Activated CD4-positive, alpha-beta T cell treated with anti-CD3 and anti-CD28 coated beads, Interleukin-2, amount 10 ng/mL, durations not matched to agents 24 days and 14 days (primary cell): ENCODE results near the gene IQSEC3. TPM values are rescaled to one million over a fixed set of nuclear protein-coding genes. Genes with fewer than 3 reads are reported as not detected.

Experiments used
- DNase-seq: peaks from one replicate; pipeline ENCODE4 v3.0.0; 2022
- H3K27ac Mint-ChIP-seq: one replicate; pipeline ENCODE4 v1.8.0; 2022; ENCODE audit warnings: mild to moderate bottlenecking, mixed read lengths
- H3K27me3 Mint-ChIP-seq: one replicate; pipeline ENCODE4 v1.8.0; 2022; ENCODE audit warnings: mixed read lengths
- H3K36me3 Mint-ChIP-seq: one replicate; pipeline ENCODE4 v1.8.0; 2022; ENCODE audit warnings: low read depth, mild to moderate bottlenecking, mixed read lengths
- H3K4me1 Mint-ChIP-seq: one replicate; pipeline ENCODE4 v1.8.0; 2021; ENCODE audit warnings: mixed read lengths
- H3K4me3 Mint-ChIP-seq: one replicate; pipeline ENCODE4 v1.8.0; 2022; ENCODE audit warnings: mild to moderate bottlenecking, moderate library complexity, mixed read lengths
- H3K9me3 Mint-ChIP-seq: one replicate; pipeline ENCODE4 v1.8.0; 2021; ENCODE audit warnings: mixed read lengths
- intact Hi-C: fragments of 100-400 bp; cut with micrococcal nuclease; formaldehyde crosslinking; loops from one replicate; pipeline ENCODE4 v1.15.1; 2023
- total RNA-seq: library from RNA; stranded (reverse); gene quantifications from 2 replicates; pipeline ENCODE4 v1.2.3, GENCODE V29; 2022

The IQSEC3 gene
- total RNA-seq, 1 donor from 2014 or later, result 0.05 TPM

- Mint-ChIP-seq H3K9me3 (no peaks in the 10 kb centered on the region), H3K27ac (no peak overlapping the region), H3K4me3 (no peak overlapping the region), H3K36me3 (no peaks in the 10 kb centered on the region), H3K27me3 (peaks cover 3% of the 10 kb centered on the region), H3K4me1 (no peaks in the 10 kb centered on the region)
- intact Hi-C loops, result no loop called here
- no peak for DNase-seq
Observed at GRCh38 chr12:103169-103981, 36.8 kb downstream of the IQSEC3 start.

DNA sequence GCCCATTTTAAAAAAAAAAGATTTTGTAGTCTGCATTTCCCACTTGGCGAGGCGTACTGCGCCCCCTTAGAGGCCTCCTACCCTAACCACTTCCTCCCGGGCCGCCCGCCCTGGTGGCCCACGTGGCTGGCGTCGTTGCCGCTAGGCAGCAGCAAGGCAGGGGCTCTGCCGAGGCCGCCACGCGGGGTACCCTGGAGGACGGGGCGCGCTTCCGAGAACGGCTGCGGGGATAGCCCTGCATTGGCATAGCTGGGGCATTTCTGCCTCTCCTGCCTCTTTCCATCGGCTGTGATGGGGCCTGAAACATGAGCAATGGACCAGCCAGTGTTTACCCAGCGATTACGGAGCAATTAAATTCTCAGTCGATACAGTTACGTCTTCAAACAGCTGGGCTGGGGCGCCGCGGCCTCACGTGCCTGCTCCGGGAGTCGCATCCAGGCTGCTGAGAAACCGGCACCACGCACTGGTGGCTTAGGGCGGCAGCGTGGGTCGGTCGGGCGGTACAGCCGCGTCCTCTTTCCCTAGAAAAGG is 38.0 kb downstream of the IQSEC3 start:
- H3K27ac Mint-ChIP-seq, result no peak overlapping the region
- intact Hi-C loops, result no loop called here
- no peak overlapping the region for H3K4me3 Mint-ChIP-seq
- H3K9me3 Mint-ChIP-seq, result no peaks in the 10 kb centered on the region
- H3K27me3 Mint-ChIP-seq, result peaks cover 7% of the 10 kb centered on the region
- peaks cover 4% of the 10 kb centered on the region for H3K4me1 Mint-ChIP-seq
- H3K36me3 Mint-ChIP-seq, result no peaks in the 10 kb centered on the region
- DNase-seq, result no peak

DNA sequence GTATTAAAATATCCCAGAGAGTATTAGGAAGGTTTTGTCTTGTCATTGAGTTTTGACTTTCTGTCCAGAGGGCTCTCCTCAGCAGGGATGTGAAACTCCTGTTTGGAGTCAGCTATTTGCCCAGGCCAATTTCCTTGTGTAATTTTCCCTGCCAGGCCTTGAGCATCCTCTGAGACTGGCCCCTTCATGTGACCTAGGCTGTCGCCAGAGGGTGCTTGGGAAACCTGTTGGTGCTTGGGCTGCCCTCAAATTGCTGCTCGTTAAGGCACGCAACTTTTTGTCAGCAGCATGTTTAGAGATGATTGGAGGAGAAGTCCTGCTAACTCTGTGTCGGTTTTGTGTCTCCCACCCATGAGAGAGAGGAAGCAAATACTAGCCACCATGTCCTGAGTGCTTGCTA is 39.1 kb downstream of the IQSEC3 start:
- Mint-ChIP-seq H3K4me1 (peaks cover 9% of the 10 kb centered on the region), H3K36me3 (no peaks in the 10 kb centered on the region), H3K4me3 (no peak overlapping the region), H3K9me3 (no peaks in the 10 kb centered on the region), H3K27me3 (peaks cover 6% of the 10 kb centered on the region), H3K27ac (no peak overlapping the region)
- intact Hi-C loops, result no loop called here
- no peak for DNase-seq

- peaks cover 9% of the 10 kb centered on the region for H3K4me1 Mint-ChIP-seq
- intact Hi-C loops, result no loop called here
Observed at GRCh38 chr12:106118-106591, 39.6 kb downstream of the IQSEC3 start.

GRCh38 chr12:108594-108993 is 42.0 kb downstream of the IQSEC3 start:
- Mint-ChIP-seq H3K27me3 (peaks cover 6% of the 10 kb centered on the region), H3K36me3 (no peaks in the 10 kb centered on the region), H3K27ac (no peak overlapping the region), H3K4me3 (no peak overlapping the region), H3K9me3 (no peaks in the 10 kb centered on the region), H3K4me1 (peaks cover 9% of the 10 kb centered on the region)
- intact Hi-C loops, result no loop called here
- no peak for DNase-seq

More at GRCh38 chr12:106118-106591, 39.6 kb downstream of the IQSEC3 start:
- Mint-ChIP-seq H3K27me3 (peaks cover 6% of the 10 kb centered on the region), H3K9me3 (no peaks in the 10 kb centered on the region), H3K4me3 (no peak overlapping the region), H3K27ac (no peak overlapping the region), H3K36me3 (no peaks in the 10 kb centered on the region)
- DNase-seq, result no peak

- no peak overlapping the region for H3K27ac Mint-ChIP-seq
- DNase-seq, result no peak
- no peaks in the 10 kb centered on the region for H3K36me3 Mint-ChIP-seq
- H3K9me3 Mint-ChIP-seq, result no peaks in the 10 kb centered on the region
- intact Hi-C loops, result no loop called here
- H3K4me1 Mint-ChIP-seq, result peaks cover 9% of the 10 kb centered on the region
- peaks cover 11% of the 10 kb centered on the region for H3K27me3 Mint-ChIP-seq
- H3K4me3 Mint-ChIP-seq, result no peak overlapping the region
Observed at GRCh38 chr12:109446-109845, 42.9 kb downstream of the IQSEC3 start.

DNA sequence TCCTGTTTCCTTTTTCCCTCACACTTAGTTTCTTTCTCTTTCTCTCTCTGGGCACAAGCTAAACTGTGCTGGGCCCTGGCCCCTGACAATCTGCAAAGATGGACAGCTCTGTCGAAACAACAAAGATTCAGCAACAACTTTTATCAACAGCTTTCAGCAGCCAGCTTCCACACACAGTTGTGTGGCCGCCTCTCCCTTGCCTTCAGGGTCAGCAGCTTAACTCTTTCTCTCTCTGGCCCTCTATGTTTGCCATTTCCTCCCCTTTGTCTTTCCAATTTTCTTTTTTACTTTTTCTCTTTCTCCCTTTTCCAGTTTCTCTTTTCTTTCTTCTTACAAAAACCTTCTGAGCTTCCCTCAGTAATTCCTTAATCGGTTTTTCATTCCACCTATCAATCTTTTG is 43.3 kb downstream of the IQSEC3 start:
- Mint-ChIP-seq H3K9me3 (no peaks in the 10 kb centered on the region), H3K4me3 (no peak overlapping the region), H3K27ac (no peak overlapping the region), H3K4me1 (peaks cover 9% of the 10 kb centered on the region), H3K36me3 (no peaks in the 10 kb centered on the region), H3K27me3 (peaks cover 12% of the 10 kb centered on the region)
- DNase-seq, result no peak
- intact Hi-C loops, result no loop called here

DNA sequence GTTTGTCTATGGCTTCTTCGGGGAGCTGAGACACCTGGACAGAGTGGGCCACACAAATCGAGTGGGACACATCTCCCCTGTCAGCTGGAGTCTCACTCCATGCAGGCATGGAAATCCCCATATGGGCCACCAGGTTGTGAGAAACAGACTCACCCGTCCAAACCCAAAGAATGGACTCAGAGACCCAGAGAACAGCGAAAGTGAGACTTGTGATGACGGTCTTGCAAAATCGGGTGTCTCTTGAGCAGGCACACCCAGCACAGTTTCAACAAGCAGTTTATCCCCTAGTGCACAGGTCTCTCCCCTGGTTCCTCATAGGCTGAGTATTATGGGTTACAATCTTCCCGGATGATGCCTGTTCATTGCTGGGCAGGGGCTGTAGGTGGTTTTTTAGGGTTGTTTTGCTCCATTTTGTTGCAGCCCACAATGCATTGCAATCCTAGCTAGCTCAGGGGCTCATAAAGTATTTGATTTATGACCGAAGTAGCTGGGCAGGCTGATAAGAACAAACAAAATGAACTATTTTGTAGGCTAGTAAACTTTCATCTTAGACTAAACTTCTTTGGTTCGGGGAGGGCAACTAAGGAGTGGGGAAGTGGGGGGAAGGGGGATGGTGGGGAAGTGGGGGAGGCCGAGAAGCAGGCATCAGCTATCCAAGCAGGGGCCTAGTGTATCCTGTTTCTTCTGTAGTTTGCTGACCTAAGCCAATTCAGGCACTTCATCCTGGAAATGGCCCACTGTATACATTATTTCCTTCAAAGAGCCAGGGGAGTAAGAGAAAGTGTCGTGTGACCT is 45.3 kb downstream of the IQSEC3 start:
- no peak overlapping the region for H3K27ac Mint-ChIP-seq
- H3K4me1 Mint-ChIP-seq, result peaks cover 9% of the 10 kb centered on the region
- intact Hi-C loops, result no loop called here
- no peaks in the 10 kb centered on the region for H3K36me3 Mint-ChIP-seq
- peaks cover 12% of the 10 kb centered on the region for H3K27me3 Mint-ChIP-seq
- H3K4me3 Mint-ChIP-seq, result no peak overlapping the region
- no peaks in the 10 kb centered on the region for H3K9me3 Mint-ChIP-seq
- no peak for DNase-seq

GRCh38 chr12:113347-113746 is 46.8 kb downstream of the IQSEC3 start:
- intact Hi-C loops, result no loop called here
- no peaks in the 10 kb centered on the region for H3K36me3 Mint-ChIP-seq
- no peak for DNase-seq
- peaks cover 9% of the 10 kb centered on the region for H3K4me1 Mint-ChIP-seq
- H3K27ac Mint-ChIP-seq, result no peak overlapping the region
- H3K4me3 Mint-ChIP-seq, result no peak overlapping the region
- H3K27me3 Mint-ChIP-seq, result peaks cover 12% of the 10 kb centered on the region
- no peaks in the 10 kb centered on the region for H3K9me3 Mint-ChIP-seq

GRCh38 chr12:114626-115211 is 48.2 kb downstream of the IQSEC3 start:
- no peak overlapping the region for H3K4me3 Mint-ChIP-seq
- no peaks in the 10 kb centered on the region for H3K9me3 Mint-ChIP-seq
- H3K27ac Mint-ChIP-seq, result no peak overlapping the region
- H3K4me1 Mint-ChIP-seq, result peaks cover 4% of the 10 kb centered on the region
- no peaks in the 10 kb centered on the region for H3K36me3 Mint-ChIP-seq
- DNase-seq, result no peak
- intact Hi-C loops, result no loop called here
- peaks cover 6% of the 10 kb centered on the region for H3K27me3 Mint-ChIP-seq

DNA sequence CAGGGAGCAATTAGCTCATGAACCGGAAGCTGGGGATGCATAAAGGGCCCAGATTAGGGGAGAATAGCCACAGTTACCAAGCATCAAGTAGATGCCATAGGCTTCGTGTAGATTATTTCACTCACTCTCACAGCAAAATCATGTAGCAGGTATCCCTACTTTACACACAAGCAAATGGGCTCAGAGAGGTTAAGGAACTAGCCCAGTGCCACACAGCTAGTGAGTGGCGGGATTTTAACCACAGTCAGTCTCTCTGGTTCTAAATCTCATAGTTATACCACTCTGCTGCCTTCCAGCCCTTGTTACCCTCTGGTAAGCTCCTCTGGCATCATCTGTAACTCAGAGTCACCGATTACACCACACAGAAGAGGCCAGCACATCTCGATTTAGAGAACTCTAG is 49.0 kb downstream of the IQSEC3 start:
- Mint-ChIP-seq H3K27ac (no peak overlapping the region), H3K36me3 (no peaks in the 10 kb centered on the region), H3K4me1 (no peaks in the 10 kb centered on the region), H3K9me3 (no peaks in the 10 kb centered on the region), H3K27me3 (peaks cover 5% of the 10 kb centered on the region), H3K4me3 (no peak overlapping the region)
- intact Hi-C loops, result no loop called here
- no peak for DNase-seq

DNA sequence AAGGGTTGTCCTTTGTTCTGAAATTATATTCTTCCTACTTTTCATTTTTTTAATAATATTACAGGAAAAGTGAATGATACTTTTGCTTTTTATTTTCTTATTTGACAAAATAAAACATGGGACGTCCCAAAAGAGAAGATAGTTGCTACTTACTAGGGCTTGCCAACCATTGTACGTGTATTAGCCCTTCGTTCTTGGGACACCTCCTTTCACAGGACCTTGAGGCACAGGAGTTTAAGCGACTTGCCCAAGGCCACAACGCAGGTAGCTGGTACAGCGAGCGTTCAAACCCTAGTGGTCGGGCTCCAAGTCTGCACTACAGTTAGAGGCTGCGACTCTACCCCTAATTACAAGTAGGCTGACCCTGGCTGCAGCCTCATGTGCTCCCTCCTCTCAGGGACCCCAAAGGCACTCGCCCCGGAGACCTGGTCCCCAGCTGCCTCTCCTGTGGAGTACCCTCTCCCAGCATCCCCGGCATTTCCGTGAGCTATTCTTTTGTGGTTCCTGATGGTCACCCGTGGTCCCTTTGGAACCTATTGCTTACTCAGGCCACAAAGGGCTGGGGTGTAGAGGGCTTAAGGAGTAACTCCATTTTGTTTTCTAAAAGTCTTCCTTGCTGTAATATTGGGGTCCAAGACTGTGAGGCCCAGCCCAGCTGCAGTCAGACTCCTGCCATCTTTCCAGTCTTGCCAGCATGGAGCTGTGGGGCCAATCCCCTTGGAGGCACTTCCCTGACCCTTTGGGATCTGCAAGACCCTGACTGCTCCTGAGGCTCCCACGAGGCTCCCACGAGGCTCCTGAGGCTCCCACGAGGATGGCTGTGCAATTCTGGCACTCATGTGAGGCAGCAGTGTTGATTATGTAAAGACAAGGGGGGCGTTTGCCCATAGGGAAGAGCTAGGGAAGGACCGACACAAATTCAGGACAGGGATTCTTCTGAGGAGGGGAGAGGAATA is 49.7 kb downstream of the IQSEC3 start:
- intact Hi-C loops, result no loop called here
- Mint-ChIP-seq H3K4me1 (no peaks in the 10 kb centered on the region), H3K36me3 (no peaks in the 10 kb centered on the region), H3K9me3 (no peaks in the 10 kb centered on the region), H3K27ac (no peak overlapping the region), H3K4me3 (no peak overlapping the region), H3K27me3 (peaks cover 5% of the 10 kb centered on the region)
- no peak for DNase-seq

GRCh38 chr12:117311-117710 is 50.7 kb downstream of the IQSEC3 start:
- Mint-ChIP-seq H3K9me3 (no peaks in the 10 kb centered on the region), H3K27ac (no peak overlapping the region), H3K36me3 (no peaks in the 10 kb centered on the region), H3K4me1 (no peaks in the 10 kb centered on the region), H3K27me3 (peaks cover 5% of the 10 kb centered on the region), H3K4me3 (no peak overlapping the region)
- DNase-seq, result no peak
- intact Hi-C loops, result no loop called here
